ENCODE measurements around the gene NELL2.
"Not testable (repeated sequence)": the region's sequence is repeated elsewhere in the genome, so short reads cannot be mapped to it uniquely, and the experiment has no call there.

Gene NELL2

DNA sequence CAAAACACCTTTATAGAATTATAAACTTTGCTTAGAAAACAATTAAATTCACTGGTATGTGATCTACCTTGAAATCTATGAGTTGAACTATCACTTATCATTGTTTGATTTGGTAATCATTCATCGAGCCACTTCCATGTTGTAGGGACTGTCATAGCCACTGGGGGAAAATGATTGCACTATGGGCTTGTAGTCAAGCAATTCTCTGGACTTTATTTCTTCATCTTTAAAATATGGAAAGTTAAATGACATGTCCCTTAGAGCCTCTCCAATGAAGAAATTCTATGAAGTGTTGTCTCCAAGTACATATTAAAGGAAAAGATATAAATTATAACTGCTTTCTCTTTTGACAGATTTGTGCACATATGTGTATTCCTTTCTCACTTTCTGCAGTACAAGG, 97.3 kb downstream of the NELL2 start:
- no peak for DNase-seq (ENCODE audit: low spot score)

DNA sequence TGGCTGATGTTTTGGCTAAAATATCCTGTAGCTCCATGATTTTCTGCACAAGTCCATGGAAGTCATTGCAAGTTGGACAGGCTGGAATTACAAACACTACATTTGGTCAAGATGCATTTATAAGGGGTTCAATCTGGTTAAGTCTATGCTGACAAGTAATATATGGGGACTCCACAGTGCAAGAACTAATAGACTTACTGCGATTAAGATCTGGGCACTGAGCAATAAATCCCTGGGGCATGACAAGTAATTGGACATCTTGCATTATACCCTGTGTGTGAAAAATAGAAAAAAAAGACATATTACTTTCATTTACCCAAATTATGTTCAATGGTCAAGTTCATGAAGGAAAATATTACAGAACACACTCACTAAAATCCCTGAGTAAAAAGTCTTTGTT, 99.1 kb downstream of the NELL2 start:
- DNase-seq (ENCODE audit: low spot score), result no peak

DNA sequence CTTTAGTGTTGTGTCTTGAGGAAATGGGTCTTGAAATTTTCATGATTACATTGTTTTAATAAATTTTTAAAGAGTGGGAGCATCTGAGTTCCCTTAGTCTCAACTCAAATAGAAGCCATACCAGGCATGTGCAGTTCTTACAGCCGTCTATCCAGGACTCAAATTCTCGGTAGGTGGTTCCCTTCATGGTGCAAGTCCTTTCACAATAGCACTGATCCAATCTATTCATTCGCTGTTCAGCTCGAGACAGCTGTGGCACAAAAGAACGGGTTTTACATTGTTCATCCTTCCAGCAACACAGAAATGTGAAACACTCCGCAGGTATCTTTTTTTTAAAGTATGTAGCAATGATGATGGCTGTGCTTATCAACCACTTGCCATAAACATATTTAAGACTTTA, 100.2 kb downstream of the NELL2 start:
- no peak for DNase-seq (ENCODE audit: low spot score)

DNA sequence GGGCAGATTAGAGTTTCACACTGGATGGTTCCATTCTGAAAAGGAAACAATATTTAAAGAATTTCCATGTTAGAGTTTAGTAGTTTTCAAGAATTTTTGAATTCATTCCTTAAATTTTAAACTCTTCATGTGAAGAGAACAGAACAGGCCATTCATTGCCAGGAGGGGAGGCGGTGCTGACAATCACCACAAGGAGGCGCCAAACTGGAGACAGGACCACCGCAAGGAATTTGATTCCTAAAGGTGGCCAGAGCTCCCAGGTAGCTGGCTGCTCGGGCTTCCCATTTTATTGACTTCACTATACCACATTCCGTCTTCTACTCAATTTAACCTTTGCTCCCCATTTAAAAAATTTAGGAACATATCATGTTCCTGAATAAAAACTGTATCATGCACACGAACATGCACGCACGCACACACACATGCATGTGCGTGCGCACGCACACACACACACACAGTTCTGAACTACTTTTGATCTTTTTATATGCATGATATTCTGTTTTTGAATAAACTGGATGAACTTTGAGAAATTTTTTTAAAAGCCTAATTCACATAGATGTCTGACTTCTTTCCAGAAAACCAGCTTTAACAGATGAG, 101.2 kb downstream of the NELL2 start:
- DNase-seq (ENCODE audit: low spot score), result peak; percentile 14

DNA sequence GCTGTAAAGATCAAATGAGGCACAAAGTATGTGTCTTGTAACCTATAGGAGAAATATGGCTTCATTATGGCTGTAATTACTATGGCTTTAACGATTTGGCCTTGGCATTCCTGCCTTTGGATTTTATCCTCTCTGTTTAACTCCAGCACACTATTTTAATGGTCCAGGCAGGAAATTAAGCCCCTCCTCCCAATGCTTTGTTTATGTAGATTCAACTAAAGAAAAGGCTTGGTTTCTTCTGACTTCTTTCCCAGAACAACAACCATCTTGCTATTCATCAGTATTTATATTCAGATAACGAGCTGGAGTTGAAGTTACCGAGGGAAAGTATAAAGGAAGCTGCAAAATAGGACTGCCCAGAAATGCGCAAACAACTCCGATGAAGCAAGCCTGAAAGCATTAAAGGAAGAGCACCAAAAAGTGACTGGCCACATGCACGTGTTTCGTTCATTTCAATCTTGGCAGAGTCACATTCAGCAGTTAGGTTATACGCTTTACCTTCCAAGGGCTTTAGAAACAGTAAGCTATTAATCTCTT, 104.6 kb downstream of the NELL2 start:
- no peak for DNase-seq (ENCODE audit: low spot score)

DNA sequence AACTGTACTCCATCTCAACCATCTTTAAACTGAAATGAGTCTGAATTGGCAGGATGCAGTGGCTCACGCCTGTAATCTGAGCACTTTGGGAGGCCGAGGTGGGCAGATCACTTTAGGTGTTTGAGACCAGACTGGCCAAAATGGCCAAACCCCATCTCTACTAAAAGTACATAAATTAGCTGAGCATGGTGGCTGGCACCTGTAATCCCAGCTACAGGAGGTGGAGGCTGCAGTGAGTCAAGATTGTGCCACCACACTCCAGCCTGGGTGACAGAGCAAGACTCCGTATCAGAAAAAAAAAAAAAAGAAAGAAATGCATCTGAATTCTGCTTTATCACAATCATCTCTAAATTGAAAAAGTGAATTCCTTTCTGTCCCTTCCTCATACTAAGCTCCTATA, 110.3 kb downstream of the NELL2 start:
- no peak for DNase-seq (ENCODE audit: low spot score)

DNA sequence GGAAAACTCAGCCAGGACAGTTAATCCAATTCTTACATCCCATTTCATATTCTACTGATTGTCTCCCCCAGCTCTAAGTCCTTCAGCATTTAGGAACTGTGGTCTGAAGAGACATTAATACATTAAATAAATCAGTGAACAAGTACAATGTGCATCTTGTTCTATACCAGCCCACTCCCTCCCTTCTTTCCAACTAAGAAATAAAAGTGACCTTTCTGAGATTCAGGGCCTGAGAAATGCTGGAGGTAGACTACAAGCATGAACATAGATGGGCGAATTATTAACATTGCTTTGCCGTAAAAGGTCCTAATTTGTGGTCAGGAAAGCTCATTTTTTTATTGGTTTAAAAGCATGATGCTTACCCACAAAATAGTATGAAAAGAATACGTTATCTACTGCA, 113.1 kb downstream of the NELL2 start:
- no peak for DNase-seq (ENCODE audit: low spot score)

DNA sequence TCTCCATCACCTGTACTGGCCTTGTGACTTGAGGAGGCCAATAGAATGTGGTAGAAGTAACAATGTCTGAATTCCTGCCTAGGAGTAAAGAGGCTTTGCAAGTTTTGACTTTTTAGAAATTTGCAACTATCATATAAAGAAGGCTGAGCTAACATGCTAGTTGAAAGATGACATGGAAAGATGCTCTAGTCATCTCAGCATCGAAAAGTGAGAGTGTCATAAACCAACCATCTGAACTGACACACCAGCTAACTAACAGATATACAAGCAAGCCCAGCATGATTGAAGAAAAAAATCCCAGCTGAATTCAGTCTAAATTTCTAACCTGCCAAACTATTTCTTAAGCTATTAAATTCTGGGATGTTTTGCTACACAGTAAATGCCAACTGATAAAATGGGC, 116.8 kb downstream of the NELL2 start:
- DNase-seq (ENCODE audit: low spot score), result no peak

DNA sequence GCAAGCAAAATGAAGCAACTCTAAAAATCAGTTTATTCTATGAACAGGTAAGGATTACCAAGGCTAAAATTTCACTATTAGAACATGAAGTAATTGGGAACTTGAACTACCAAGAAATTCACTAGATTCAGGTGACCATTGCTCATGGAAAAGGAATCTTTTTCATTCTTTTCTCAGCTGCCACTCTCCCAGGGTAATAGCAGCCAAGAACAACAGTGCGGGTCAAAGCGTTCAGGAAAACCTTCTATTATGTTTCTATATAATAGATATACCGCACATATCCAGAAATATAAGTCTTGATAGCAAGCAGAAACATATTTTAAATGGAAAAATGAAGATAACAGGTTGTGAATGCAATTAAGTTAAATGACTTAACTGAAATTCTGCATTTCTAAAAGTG, 125.6 kb downstream of the NELL2 start:
- no peak for DNase-seq (ENCODE audit: low spot score)

DNA sequence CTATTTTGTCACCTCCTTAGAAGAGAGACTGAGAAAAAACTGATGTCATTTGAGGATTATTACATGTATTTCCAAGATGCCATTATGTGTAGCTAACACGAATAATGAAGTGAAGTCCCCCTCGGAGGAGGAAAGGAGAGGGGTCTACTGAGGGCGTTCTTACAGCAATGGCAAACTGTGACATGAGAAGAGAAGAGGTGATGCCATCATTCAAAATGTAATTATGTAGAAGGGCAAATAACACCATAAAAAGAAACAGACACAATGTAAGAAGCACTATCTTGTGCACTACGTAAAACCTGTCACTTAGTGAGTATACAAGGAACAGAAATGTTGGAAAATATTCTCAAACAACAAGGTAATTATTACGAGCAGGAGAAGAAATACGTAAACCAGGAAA, 126.5 kb downstream of the NELL2 start:
- no peak for DNase-seq (ENCODE audit: low spot score)

DNA sequence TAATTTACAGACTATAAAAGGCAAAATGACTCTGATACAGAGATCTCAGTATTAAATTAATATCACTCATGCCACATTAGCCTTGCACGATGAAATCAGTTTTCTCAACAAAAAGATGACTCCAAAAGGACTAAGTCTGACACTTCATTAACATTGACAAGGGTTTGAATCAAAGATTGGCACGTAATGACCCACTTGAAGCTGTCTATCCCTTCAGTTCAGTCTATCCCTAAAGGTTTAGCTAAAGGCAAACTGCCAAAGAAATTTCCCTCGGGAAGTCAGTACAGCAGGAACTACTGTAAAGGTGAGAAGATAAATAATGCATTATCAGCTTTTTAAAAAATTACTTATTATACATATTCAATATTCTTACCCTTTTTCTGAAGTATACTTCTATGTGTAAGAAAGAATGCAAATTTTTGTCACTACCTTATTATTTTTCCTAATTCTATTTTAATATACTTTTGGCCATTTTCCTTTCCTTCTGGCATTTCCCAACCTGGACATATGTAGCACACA, 127.1 kb downstream of the NELL2 start:
- DNase-seq (ENCODE audit: low spot score), result no peak

DNA sequence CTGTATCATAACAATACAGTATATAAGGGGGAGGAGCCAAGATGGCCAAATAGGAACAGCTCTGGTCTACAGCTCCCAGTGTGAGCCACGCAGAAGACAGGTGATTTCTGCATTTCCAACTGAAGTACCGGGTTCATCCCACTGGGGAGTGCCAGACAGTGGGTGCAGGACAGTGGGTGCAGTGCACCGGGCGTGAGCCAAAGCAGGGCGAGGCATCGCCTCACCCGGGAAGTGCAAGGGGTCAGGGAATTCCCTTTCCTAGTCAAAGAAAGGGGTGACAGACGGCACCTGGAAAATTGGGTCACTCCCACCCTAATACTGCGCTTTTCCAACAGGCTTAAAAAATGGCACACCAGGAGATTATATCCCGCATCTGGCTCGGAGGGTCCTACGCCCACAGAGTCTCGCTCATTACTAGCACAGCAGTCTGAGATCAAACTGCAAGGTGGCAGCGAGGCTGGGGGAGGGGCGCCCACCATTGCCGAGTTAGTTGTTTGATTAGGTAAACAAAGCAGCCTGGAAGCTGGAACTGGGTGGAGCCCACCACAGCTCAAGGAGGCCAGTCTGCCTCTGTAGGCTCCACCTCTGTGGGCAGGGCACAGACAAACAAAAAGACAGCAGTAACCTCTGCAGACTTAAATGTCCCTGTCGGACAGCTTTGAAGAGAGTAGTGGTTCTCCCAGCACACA, 134.7 kb downstream of the NELL2 start:
- not testable (repeated sequence) for DNase-seq (ENCODE audit: low spot score)

DNA sequence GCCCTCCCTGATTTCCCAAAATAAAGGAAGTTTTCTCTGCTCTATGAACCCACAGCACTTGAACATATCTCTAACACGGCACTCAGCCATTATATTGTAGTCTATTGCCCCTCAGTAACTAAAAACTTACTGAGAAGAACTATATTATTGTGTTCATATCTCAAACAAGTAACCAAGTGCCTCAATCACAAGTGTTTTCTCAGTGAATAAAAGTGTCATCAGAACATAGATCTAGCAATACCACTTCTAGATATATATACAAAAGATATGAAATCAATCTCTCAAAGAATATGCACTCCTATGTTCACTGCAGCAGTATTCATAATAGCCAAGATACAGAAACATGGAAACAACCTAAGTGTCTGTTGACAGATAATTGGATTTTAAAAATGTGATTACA, 138.1 kb downstream of the NELL2 start:
- DNase-seq (ENCODE audit: low spot score), result no peak

DNA sequence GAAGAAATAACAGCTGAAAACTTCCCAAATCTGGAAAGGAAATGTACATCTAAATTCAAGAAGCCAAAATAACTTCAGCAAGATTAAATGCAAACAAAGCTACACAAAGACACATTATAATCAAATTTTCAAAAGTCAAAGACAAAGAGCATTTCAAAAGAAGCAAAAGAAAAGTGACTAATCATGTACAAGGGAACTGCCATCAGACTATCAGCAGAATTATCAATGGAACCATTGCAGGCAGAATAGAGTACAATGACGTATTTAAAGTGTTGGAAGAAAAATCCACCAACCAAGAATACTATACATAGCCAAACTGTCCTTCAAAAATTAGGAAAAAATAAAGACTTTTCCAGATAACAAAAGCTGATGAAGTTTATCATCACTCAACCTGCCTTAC, 147.5 kb downstream of the NELL2 start:
- no peak for DNase-seq (ENCODE audit: low spot score)

DNA sequence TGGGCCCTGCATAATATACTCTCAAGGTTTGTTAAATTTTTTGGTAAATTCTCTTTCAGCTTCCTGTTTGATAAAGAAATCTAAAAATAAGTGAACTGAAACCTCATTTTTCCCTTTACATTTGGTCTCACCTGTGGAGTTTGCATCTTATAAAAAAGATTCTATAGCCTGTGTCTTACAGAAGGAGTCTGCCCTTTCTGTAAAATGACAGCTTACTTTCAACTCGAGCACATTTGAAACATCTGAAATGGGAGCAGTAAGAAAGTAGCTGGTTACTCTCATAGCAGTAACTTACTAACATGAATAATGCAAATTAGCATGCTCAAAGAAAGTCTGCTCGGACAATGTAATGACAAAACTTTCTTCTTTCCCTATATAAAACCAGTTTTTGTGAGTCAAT, 155.8 kb downstream of the NELL2 start:
- DNase-seq (ENCODE audit: low spot score), result no peak

DNA sequence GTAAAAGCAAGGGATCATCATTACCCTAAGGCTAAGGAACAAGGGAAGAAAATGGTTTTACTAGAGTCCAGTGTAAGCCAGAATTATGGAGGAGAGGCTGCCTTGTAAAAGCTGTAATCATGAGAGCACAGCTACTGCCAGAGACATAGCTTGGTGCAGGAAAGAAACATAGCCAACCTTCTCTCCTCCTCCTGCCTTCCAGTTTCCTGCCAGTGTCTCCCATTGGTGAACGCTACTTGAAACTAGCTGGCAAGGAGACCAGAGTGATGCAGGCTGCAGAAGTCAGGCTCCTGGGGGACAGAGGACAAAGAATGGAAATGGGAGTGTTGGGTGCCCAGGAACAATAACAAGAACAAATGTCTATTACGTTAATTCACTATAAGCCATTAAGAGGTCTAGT, 158.5 kb downstream of the NELL2 start:
- no peak for DNase-seq (ENCODE audit: low spot score)

DNA sequence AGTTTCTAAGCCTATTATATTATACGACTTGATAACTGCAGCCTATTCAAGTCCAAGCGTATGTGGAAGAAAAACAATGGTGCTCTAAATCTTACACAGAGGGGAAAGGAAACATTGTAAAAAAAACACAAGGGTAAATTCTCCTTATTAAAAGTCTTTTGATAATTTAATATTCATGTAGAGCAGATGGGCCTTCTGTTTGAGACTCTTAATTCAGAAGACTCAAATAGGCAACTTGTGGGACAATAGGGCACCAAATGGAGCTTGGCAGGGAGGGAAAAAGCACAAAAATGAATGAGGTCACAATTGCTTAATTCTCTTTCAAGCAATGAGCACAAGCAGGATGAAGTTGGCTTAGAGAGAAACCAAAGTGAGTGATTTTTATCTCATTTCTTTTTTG, 159.4 kb downstream of the NELL2 start:
- no peak for DNase-seq (ENCODE audit: low spot score)

DNA sequence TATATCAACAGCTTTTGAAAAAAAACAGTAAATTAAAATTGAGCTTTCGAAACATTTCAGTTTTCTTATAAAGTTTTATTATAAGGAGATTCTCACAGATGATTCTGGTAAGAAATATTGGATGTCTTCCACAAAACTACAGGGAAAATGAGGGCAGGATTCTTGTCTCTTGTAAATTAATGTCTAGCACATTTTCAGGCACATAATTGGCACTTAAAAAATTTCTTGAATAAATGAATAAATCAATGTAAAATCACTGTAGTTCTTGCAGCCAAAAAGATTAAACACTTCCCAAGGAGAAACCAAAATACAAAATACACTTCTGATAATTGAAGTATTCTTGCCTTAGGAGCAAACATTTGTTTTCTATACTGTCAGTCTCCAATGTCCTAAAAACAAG, 164.4 kb downstream of the NELL2 start:
- no peak for DNase-seq (ENCODE audit: low spot score)

DNA sequence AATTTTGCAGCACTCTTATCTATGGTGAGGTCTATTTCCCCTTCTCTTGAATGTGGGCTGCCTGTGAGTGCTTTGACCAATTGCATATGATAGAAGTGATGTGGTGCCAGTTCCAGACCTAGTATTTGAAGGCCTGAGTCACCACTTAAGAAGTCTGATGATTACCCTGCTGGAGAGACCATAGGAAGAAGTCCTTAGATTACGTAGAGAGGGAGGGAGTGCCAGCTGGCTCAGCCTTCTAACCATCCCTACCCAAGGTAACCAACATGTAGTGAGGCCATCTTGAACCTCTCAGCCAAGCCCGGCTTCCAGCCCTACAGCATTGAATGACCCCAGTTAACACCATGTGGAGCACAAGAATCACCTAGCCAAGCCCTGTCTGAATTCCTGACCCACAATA, 166.9 kb downstream of the NELL2 start:
- DNase-seq (ENCODE audit: low spot score), result no peak

DNA sequence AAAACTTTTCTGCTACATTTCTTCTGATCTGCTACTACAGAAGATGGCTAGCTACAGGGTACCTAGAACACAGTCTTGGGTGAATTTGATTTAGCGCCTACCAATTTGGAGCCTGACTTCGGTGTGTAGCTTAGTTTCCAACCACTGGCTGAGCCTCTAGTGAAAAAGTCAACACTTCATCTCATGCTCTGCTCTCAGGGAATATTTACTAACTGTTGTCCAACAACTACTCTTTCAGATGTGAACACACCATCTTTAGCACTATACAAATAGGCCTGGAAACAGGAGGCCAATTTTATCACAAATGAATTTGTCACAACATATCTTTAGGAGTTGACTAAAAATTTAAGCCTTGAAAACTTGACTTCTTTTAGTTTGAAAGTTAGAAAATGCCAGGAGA, 167.9 kb downstream of the NELL2 start:
- DNase-seq (ENCODE audit: low spot score), result no peak

DNA sequence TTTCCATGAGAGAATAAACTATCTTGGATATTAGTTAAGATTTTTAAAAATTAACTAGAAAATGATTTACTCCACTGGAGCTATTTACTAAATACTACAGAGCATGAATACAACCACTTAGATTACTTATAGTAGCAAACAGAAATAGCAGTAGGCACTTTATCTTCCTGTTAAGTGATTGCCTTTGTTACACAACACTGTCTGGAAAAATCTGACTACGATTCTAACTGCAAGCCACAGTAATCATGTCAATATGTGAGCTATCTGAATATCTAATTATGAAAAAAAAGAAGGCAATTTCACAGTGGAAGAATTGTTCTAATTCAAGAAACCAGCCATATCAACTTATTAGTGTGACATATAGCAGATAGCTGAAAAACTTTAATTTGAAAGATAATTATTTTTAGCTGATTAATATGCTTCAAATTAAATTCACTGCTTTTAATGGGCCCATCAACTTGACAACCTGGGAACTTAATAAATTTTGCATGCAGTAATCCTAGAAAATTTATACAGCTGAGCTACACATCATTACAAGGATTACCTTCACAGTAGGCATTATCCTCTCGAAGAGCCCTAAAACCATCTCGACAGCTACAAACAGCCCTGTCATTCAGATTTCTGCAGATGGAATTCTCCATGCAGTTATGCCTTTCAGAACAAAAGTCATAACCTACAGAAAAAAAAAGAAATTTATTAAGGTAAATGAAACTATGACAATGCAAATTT, 172.8 kb downstream of the NELL2 start:
- no peak for DNase-seq (ENCODE audit: low spot score)

DNA sequence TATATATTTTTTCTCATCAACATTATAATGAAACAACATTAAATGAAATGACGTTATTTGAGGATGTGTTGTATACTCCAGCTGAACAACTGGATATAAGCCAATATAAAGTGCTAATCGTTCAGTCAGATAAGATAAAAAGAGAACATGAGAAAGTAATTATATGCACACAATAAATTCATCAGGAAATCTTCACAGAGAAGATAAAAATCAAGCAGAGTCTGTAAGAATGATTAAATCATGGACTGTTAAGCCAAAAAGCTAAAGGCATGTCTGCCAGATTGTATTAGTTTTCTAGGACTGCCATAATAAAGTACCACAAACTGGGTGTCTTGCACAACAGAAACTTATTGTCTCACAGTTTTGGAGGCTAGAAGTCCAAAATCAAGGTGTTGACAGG, 178.6 kb downstream of the NELL2 start:
- no peak for DNase-seq (ENCODE audit: low spot score)

DNA sequence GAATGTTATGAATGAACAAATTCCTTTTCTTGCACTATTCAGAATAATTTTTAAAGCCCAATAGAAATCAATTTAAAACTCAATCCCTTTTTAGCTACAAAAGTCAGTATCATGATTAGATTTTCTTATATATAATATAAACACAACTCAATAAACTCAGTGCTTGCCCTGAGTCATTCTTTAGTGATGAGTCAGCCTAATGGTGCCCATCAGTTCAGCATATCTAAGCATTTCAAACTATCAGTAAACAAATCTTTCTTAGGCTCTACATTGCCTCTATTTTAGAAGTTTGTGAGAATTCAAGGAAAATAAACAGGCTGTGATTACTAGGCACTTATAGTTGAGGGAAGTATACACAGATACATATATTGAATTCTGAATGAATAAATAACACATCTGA, 179.6 kb downstream of the NELL2 start:
- DNase-seq (ENCODE audit: low spot score), result peak; percentile 26
